ENCODE measurements around the gene PSRC1.

DNA sequence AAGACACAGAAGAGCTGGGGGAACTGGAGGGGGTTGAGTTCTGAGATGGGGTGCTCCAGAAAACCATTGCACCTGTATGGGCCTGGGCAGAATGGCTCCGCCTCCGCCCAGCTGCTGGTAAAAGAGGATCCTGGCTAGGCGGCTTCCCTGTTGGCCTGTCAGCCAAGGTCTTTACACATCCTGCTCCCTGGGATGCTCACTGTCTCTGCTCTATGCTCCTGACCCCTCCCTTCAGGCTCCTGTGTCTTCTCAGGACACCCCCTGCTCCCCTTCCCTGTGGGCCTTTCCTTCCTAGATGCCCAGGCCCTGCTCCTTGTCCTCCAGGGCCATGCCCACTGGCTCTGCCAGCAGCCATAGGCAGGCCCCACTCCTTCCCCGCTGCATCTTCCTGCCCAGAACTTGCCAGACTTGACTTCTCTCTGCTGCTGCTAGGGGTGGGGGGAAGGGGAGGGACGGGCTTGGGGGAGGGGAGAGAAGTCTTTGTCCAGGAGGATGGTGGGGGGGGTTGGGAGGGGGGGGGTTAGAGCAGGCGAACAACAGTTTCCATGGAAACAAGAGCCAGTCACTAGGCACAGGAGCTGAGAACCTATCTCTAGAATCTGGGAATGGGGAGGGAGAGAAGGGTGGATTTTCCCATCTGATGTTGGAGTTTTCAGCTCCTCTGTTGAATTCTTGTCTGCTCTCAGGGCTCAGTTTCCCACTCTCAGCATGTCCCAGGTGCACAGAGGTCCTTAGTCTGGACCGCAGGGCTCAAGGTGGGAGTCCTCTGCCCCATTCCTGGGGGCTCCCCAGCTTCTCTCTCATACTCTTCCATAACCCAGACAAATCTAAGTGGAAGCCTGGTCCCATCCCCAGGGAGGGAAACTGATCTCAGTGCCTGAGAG is 23.0 kb downstream of the PSRC1 start:
- TF ChIP-seq, protein P1, sequence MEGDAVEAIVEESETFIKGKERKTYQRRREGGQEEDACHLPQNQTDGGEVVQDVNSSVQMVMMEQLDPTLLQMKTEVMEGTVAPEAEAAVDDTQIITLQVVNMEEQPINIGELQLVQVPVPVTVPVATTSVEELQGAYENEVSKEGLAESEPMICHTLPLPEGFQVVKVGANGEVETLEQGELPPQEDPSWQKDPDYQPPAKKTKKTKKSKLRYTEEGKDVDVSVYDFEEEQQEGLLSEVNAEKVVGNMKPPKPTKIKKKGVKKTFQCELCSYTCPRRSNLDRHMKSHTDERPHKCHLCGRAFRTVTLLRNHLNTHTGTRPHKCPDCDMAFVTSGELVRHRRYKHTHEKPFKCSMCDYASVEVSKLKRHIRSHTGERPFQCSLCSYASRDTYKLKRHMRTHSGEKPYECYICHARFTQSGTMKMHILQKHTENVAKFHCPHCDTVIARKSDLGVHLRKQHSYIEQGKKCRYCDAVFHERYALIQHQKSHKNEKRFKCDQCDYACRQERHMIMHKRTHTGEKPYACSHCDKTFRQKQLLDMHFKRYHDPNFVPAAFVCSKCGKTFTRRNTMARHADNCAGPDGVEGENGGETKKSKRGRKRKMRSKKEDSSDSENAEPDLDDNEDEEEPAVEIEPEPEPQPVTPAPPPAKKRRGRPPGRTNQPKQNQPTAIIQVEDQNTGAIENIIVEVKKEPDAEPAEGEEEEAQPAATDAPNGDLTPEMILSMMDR (IDR thresholded peaks at IDR 0.05) = no peak
- TF ChIP-seq EP300 (IDR thresholded peaks at IDR 0.05) (no peak), POLR2AphosphoS5 (IDR thresholded peaks at IDR 0.05) (no peak), POLR2A (IDR thresholded peaks at IDR 0.05) (no peak)

All from sigmoid colon (tissue), 4 donors.